HG02571 (cell line): ENCODE measurements around the gene LINGO3.

Experiments
- ATAC-seq: cut with Tn5 transposase; IDR thresholded peaks from one replicate; pipeline ENCODE4 v1.9.1; 2021; ENCODE audit warnings: mild to moderate bottlenecking, moderate library complexity; ENCODE audit not compliant: unreplicated experiment

LINGO3 gene

DNA sequence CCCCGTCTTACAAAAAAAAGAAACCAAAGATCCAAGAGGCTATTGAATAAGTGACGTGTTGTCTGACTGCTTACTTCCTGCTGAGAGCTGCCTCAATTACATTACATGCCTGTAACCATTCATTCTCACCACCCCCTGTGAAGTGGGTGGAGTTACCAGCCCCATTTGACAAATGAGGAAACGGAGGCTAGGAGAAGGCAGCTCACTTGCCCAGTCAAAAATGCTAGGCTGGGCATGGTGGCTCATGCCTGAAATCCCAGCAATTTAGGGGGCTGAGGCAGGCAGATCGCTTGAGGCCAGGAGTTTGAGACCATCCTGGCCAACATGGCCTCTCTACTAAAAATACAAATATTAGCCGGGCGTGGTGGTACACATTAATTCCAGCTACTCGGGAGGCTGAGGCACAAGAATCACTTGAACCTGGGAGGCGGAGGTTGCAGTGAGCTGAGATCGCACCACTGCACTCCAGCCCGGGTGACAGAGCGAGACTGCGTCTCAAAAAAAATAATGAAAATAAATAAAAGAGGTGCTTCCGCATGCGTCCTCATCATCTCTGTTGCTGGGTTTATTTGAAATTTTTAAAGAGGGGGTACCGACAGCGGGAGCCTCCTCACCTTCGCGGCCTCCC lies 19.9 kb upstream of the LINGO3 start:
- ATAC-seq = no peak

- ATAC-seq = no peak
Observed at GRCh38 chr19:2326699-2327360, 18.9 kb upstream of the LINGO3 start.

GRCh38 chr19:2325281-2326046 lies 17.5 kb upstream of the LINGO3 start:
- ATAC-seq = no peak

DNA sequence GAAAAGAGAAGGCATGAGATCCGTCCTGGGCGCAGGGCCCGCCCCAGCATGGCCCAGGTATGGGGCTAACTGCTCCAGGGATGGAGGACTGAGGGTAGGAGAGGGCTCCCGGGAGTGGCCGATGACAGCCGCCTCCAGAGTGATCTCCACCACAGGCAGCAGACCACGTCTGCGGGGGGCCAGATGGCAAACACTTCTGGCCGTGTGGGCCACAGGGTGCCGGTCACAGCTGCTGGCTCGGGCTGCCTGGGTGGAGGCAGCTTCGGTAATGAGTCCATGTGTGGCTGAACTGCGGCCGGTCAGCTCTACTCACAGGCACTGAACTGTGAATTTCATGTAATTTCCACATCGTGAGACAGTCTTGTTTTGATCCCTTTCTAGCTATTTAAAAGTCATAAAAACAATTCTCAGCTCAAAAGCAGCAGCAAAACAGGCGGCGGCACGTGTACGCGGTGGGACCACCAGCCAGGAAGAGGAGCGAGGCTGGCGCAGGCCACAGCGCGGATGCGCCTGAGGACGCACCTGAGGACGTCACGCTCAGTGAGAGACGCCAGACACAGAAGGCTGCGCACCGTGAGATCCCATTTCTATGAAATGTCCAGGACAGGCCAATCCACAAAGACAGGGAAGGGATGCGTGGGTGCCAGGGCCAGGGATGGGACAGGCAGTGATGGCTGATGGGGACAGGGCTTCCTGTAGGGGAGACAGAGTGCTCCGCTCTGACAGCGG lies 16.4 kb upstream of the LINGO3 start:
- no peak for ATAC-seq

DNA sequence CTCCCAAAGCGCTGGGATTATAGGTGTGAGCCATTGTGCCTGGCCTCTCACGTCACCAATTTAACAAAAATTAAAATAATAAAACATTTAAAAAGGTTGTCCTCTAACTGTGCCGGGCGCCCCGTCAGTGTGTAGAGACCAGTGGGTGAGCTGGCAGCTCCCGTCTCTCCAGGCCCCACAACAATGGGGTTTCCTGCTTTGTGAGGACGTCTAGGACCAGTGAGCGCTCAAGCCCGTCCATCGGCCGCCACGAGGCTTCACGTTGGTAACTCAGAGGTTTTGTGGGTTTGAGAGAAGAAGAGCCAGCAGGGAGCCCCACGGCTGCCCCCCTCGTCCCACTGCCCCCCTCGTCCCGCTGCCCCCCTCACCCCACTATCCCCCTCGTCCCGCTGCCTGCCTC lies 15.8 kb upstream of the LINGO3 start:
- ATAC-seq = no peak

DNA sequence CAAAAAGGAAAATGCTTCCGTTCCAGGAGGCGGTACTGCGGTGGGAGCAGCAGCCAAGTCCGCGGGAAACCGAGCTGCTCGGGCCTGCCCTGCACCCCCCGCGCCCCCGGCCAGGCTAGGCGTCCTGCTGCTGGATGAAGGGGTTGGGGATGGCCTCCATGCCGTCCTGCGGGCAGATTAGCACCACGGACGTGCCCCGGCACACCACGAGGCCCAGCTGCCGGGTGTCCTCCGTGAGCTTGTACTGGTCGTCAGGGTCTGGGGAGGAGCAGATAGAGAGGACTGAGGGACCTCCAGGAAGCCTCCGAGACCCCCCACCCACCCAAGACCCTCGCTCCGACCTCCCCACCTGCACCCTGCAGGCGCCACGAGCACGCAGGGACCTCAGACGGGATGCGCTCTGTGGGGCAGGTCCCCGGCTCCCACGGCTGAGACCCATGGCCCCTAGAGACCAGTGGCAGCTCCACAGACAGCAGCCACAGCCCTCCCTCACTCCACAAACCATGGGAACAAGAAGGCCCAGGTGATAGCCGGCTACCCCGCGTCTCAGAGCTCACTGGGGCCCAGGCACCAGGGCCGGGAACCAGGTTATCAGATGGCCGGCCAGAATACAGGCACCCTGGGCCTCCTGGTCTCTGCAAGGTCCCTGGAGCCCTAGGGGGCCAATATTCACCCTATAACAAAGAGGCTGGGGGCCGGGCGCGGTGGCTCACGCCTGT lies 13.8 kb upstream of the LINGO3 start:
- no peak for ATAC-seq

- ATAC-seq = no peak
Observed at GRCh38 chr19:2320939-2321338, 13.0 kb upstream of the LINGO3 start.

DNA sequence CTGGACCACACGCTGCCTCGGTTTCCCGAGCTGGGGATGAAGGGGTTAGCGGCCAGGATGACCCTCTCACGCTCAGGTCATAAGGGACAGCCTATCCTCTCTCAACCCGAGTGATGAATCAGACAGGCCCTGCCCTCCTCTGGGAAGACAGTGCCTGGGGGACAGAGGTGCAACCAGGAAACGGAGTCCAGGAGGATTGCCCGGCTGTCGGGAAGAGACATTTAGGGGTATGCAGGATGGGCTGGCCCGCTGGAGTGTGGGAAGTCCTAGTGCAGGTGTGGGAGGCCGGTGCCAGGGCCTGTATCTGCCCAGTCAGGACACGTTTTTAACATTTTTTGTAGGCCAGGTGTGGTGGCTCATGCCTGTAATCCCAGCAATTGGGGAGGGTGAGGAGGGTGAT lies 12.1 kb upstream of the LINGO3 start:
- ATAC-seq = no peak

DNA sequence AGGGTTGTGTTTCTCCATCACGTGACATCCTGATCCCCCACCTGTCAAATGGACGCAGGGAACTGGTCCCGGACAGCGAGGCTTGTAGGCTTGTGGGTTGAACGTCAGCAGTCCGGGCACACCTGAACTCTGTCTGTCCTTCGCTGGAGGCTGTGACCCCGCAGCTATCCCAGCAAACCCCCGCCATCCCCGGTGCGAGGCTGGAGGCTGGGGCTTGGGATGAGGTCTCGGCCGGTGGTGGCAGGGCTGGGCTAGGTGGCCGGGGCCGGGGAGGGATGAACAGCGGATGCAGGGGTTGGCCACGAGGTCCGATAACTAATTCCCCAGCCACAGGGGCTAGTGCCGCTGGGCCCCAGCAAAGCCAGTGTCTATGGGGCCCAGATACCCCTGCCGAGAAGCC lies 11.6 kb upstream of the LINGO3 start:
- ATAC-seq = no peak

GRCh38 chr19:2318923-2319322 lies 11.0 kb upstream of the LINGO3 start:
- no peak for ATAC-seq

DNA sequence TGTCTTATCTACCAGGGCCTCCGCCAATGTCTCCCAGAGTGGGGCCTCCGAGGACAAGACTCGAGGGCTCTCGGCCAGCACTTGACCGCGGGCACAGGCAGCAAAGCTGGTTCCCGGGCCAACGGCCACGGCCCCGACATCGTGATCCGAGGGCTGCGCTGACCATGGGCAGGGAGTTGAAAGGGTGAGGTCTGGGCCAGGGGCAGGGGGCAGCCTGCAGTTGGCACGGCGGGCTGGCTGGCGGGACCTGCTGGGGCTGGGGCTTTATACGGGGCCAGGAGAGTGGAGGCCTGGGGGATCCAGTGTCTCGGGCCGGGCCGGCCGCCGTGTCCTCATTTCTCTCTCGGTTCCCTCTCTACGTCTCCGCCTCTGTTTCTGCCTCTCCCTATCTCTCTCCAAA lies 9.8 kb upstream of the LINGO3 start:
- no peak for ATAC-seq

- ATAC-seq = no peak
Observed at GRCh38 chr19:2317300-2317699, 9.3 kb upstream of the LINGO3 start.

DNA sequence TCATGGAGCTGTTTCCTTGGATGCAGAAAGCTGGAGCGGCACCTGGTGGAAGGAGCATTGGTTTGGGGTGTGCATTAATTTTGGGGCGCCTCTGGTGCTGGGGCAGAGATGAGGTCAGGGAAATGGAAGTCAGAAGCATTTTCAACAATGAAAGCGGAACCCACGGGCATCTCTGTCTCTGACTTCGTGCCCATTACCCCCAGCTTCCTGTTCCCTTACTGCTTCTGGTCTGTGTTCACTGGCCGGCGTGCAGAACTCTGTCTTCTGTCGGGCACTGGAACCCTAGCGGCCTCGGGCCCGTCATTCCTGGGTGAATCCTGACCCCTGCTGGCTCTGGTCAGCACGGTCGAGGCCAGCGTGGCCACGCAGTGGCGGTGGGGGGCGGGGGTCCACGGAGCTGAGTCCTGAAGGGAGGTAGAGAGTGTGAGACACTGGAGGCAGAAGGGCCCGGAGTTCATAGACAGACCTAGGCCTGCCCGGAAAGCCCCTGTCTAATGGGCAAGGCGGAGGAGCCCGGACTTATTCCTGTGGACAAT lies 7.9 kb upstream of the LINGO3 start:
- ATAC-seq = no peak

DNA sequence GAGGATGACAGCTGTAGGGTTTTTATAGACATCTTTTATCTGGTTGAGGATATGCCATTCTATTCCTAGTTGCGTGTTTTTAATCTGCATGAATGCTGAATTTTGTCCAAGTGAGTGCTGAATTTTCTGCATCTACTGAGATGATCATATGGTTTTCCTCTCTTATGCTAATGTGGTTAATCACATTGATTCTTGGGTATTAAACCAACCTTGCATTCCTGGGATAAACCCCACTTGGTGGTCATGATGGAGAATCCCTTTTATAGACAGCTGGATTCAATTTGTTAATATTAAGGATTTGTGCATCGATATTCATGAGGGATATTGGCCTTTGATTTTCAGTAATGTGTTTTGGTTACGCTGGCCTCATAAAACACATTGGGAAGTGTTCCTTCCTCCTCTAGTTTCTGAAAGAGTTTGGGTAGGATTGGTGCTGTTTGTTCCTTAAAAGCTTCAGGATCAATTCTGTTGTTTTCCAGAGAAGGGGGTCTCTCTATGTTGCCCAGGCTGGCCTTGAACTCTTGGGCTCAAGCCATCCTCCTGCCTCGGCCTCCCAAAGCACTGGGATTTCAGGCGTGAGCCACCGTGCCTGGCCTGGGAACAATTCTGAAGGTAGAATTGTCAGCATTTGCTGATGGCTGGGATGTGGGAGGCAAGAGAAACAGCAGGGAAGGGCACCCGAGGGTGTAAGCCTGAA lies 7.3 kb upstream of the LINGO3 start:
- ATAC-seq = no peak

GRCh38 chr19:2312820-2313501 lies 5.0 kb upstream of the LINGO3 start:
- no peak for ATAC-seq

GRCh38 chr19:2311093-2311492 lies 3.1 kb upstream of the LINGO3 start:
- no peak for ATAC-seq

- no peak for ATAC-seq
Observed at GRCh38 chr19:2309734-2310362, 1.9 kb upstream of the LINGO3 start.

DNA sequence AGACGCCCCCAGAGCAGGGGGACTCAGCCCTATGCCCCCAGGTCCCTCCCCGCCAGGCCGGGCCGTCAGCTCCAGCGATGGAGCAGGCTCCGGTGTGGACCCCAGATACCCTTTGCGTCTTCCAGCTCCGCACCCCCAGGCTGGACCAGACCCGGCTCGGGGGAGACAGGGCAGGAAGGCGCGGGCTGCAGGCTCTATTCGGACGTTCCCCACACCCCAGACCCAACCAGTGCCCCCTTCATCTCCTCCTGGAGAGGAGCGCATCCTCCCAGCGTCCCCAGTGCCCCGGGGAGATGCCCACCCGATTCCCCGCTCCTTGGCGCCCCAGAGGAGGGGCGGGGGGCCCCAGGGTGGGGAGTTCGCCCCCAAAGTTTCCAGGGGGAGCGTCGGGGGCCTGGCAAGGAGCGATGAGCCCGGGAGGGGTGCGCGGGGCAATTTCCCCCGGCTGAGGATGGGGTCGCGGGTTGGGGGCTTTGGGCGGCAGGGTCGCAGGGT lies 389 bp downstream of the LINGO3 start:
- no peak for ATAC-seq

- ATAC-seq = no peak
Observed at GRCh38 chr19:2306971-2307370, 983 bp downstream of the LINGO3 start.
